ENCODE data around the gene NUDT6. TPM values are rescaled to one million over a fixed set of nuclear protein-coding genes. Genes with fewer than 3 reads are reported as not detected.

NUDT6 gene
- total RNA-seq, 1 experiment from 2014 or later = 6.7 TPM

GRCh38 chr4:122959441-122959840 lies 37.0 kb upstream of the NUDT6 start:
- Mint-ChIP-seq H3K4me1 (ENCODE audit: insufficient read depth, unreplicated experiment) (peaks cover 13% of the 10 kb centered on the region), H3K36me3 (ENCODE audit: insufficient read depth, unreplicated experiment) (peaks cover 11% of the 10 kb centered on the region), H3K4me3 (ENCODE audit: unreplicated experiment) (no peak overlapping the region), H3K27ac (ENCODE audit: low read depth, unreplicated experiment) (no peak overlapping the region), H3K27me3 (ENCODE audit: insufficient read depth, unreplicated experiment) (no peaks in the 10 kb centered on the region), H3K9me3 (ENCODE audit: unreplicated experiment) (no peaks in the 10 kb centered on the region)
- TF ChIP-seq CTCF (IDR thresholded peaks at IDR 0.05; ENCODE audit: unreplicated experiment) = no peak
- CTCF ChIA-PET = no interaction called here
- POLR2A ChIA-PET = interaction anchor here (1.1 kb wide), 1 partner anchor 9 kb away, joined by 5 read pairs; no protein-coding TSS in a partner anchor
- intact Hi-C loops (cut with micrococcal nuclease) = no loop called here
- no TSS peak for BruUV-seq (replicated peaks)
- no peak for DNase-seq (ENCODE audit: unreplicated experiment)

GRCh38 chr4:122958505-122958904 lies 36.1 kb upstream of the NUDT6 start:
- intact Hi-C loops (cut with micrococcal nuclease) = no loop called here
- Mint-ChIP-seq H3K4me1 (ENCODE audit: insufficient read depth, unreplicated experiment) (peaks cover 10% of the 10 kb centered on the region), H3K27ac (ENCODE audit: low read depth, unreplicated experiment) (no peak overlapping the region), H3K9me3 (ENCODE audit: unreplicated experiment) (no peaks in the 10 kb centered on the region), H3K27me3 (ENCODE audit: insufficient read depth, unreplicated experiment) (no peaks in the 10 kb centered on the region), H3K36me3 (ENCODE audit: insufficient read depth, unreplicated experiment) (peaks cover 11% of the 10 kb centered on the region), H3K4me3 (ENCODE audit: unreplicated experiment) (no peak overlapping the region)
- no peak for TF ChIP-seq CTCF (IDR thresholded peaks at IDR 0.05; ENCODE audit: unreplicated experiment)
- DNase-seq (ENCODE audit: unreplicated experiment) = no peak
- CTCF ChIA-PET = no interaction called here
- BruUV-seq (replicated peaks) = no TSS peak
- POLR2A ChIA-PET = no interaction called here

- BruUV-seq (replicated peaks) = no TSS peak
- POLR2A ChIA-PET = interaction anchor here (1.0 kb wide), 1 partner anchor 8 kb away, joined by 3 read pairs; no protein-coding TSS in a partner anchor
- no peaks in the 10 kb centered on the region for H3K9me3 Mint-ChIP-seq (ENCODE audit: unreplicated experiment)
- DNase-seq (ENCODE audit: unreplicated experiment) = no peak
- H3K36me3 Mint-ChIP-seq (ENCODE audit: insufficient read depth, unreplicated experiment) = peaks cover 18% of the 10 kb centered on the region
- CTCF ChIA-PET = interaction anchor here (0.9 to 1.5 kb wide), 3 partner anchors 24 to 351 kb away, joined by 3 to 5 read pairs (median 4); no protein-coding TSS in a partner anchor
- H3K27me3 Mint-ChIP-seq (ENCODE audit: insufficient read depth, unreplicated experiment) = no peaks in the 10 kb centered on the region
- no peak for TF ChIP-seq CTCF (IDR thresholded peaks at IDR 0.05; ENCODE audit: unreplicated experiment)
- H3K4me3 Mint-ChIP-seq (ENCODE audit: unreplicated experiment) = no peak overlapping the region
- H3K27ac Mint-ChIP-seq (ENCODE audit: low read depth, unreplicated experiment) = no peak overlapping the region
- H3K4me1 Mint-ChIP-seq (ENCODE audit: insufficient read depth, unreplicated experiment) = no peaks in the 10 kb centered on the region
- intact Hi-C loops (cut with micrococcal nuclease) = no loop called here
These were observed 31.5 kb upstream of the NUDT6 start for GRCh38 chr4:122953924-122954323.

- POLR2A ChIA-PET = no interaction called here
- H3K9me3 Mint-ChIP-seq (ENCODE audit: unreplicated experiment) = no peaks in the 10 kb centered on the region
- H3K27ac Mint-ChIP-seq (ENCODE audit: low read depth, unreplicated experiment) = no peak overlapping the region
- intact Hi-C loops (cut with micrococcal nuclease) = no loop called here
- BruUV-seq (replicated peaks) = no TSS peak
- H3K4me3 Mint-ChIP-seq (ENCODE audit: unreplicated experiment) = no peak overlapping the region
- no peaks in the 10 kb centered on the region for H3K27me3 Mint-ChIP-seq (ENCODE audit: insufficient read depth, unreplicated experiment)
- TF ChIP-seq CTCF (IDR thresholded peaks at IDR 0.05; ENCODE audit: unreplicated experiment) = no peak
- no peak for DNase-seq (ENCODE audit: unreplicated experiment)
- H3K36me3 Mint-ChIP-seq (ENCODE audit: insufficient read depth, unreplicated experiment) = peaks cover 18% of the 10 kb centered on the region
- H3K4me1 Mint-ChIP-seq (ENCODE audit: insufficient read depth, unreplicated experiment) = no peaks in the 10 kb centered on the region
- CTCF ChIA-PET = interaction anchor here (0.6 kb wide), 2 partner anchors 20 to 22 kb away, joined by 3 to 4 read pairs; no protein-coding TSS in a partner anchor
These were observed 29.6 kb upstream of the NUDT6 start for GRCh38 chr4:122952028-122952427.

All from MCF 10A (cell line).